Stomach (tissue), 4 donors: ENCODE data around the gene COPG1.

ENCODE experiments used
- EP300 ChIP-seq: sonication (generic); formaldehyde crosslinking; IDR thresholded peaks from one replicate; pipeline ENCODE4 v1.6.1; 2017; ENCODE audit warnings: antibody characterized with exemption
- POLR2A ChIP-seq, 4 donors: fragments of 450-650 bp; IDR thresholded peaks; one replicate each; pipeline ENCODE4 v1.6.1; 2016; ENCODE audit warnings: antibody characterized with exemption in 4 of 4, control low read depth in 2 of 4, mild to moderate bottlenecking in 1 of 4, moderate library complexity in 1 of 4
- POLR2AphosphoS5 ChIP-seq, 3 donors: sonication (generic); formaldehyde crosslinking; IDR thresholded peaks; one replicate each; pipeline ENCODE4 v1.6.1; 2016; ENCODE audit warnings: antibody characterized with exemption in 3 of 3
- TF ChIP-seq, protein P1 (sequence below), 7 experiments: fragments of 450-650 bp in 4 of 7; fragments of 200-600 bp in 3 of 7; sonication (generic) in 3 of 7; IDR thresholded peaks; one replicate each; pipeline ENCODE4 v1.5.1; 2016 to 2019; ENCODE audit warnings: antibody characterized with exemption in 7 of 7, control low read depth in 2 of 7, mild to moderate bottlenecking in 1 of 7

DNA sequence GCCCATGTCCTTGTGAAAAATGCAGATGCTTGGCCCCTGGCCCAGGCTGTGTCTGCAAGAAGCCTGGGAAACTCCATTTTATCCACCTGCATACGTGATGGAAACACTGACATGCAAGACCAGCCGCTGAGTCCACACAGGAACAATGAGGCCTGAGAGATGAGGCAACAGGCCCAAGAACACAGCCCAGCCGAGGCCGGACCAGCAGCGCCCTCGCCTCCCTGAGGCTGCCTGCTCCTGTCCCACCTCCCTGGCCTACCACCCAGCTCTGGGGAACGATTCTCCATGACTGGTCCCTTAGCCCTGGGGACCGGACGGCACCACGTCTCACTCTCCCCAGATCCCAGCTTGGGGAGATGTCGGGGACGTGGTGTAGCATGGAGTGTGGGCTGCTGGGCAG, 76.7 kb downstream of the COPG1 start:
- no peak for TF ChIP-seq POLR2AphosphoS5 (IDR thresholded peaks at IDR 0.05)
- TF ChIP-seq, protein P1, sequence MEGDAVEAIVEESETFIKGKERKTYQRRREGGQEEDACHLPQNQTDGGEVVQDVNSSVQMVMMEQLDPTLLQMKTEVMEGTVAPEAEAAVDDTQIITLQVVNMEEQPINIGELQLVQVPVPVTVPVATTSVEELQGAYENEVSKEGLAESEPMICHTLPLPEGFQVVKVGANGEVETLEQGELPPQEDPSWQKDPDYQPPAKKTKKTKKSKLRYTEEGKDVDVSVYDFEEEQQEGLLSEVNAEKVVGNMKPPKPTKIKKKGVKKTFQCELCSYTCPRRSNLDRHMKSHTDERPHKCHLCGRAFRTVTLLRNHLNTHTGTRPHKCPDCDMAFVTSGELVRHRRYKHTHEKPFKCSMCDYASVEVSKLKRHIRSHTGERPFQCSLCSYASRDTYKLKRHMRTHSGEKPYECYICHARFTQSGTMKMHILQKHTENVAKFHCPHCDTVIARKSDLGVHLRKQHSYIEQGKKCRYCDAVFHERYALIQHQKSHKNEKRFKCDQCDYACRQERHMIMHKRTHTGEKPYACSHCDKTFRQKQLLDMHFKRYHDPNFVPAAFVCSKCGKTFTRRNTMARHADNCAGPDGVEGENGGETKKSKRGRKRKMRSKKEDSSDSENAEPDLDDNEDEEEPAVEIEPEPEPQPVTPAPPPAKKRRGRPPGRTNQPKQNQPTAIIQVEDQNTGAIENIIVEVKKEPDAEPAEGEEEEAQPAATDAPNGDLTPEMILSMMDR (IDR thresholded peaks at IDR 0.05) = no peak
- no peak for TF ChIP-seq POLR2A (IDR thresholded peaks at IDR 0.05)
- no peak for TF ChIP-seq EP300
